K562 (cell line): ENCODE measurements around the gene GLP1R.

ENCODE experiments used
- FOXJ3 ChIP-seq: sonication (generic); formaldehyde crosslinking; IDR thresholded peaks from 2 replicates; pipeline ENCODE4 v1.4.0; 2020; ENCODE audit warnings: mild to moderate bottlenecking, missing genetic modification reagents
- GABPA ChIP-seq: fragments of 200-800 bp; sonication (Bioruptor generic); conservative IDR thresholded peaks from 2 replicates; pipeline ENCODE4 v1.6.1; 2016; ENCODE audit warnings: low read depth, missing genetic modification characterization, missing compliant biosample characterization
- MAFG ChIP-seq: fragments of 450-650 bp; conservative IDR thresholded peaks from 2 replicates; pipeline ENCODE4 v1.6.1; 2016; ENCODE audit warnings: missing genetic modification characterization, missing compliant biosample characterization
- TGIF2 ChIP-seq: sonication (generic); formaldehyde crosslinking; IDR thresholded peaks from 2 replicates; pipeline ENCODE4 v1.8.1; 2022; ENCODE audit warnings: mild to moderate bottlenecking, missing genetic modification reagents, moderate library complexity
- ZFPM2 ChIP-seq: fragments of 250-450 bp; sonication (Bioruptor Pico); IDR thresholded peaks from 2 replicates; pipeline ENCODE4 v1.5.1; 2022; ENCODE audit warnings: mild to moderate bottlenecking

DNA sequence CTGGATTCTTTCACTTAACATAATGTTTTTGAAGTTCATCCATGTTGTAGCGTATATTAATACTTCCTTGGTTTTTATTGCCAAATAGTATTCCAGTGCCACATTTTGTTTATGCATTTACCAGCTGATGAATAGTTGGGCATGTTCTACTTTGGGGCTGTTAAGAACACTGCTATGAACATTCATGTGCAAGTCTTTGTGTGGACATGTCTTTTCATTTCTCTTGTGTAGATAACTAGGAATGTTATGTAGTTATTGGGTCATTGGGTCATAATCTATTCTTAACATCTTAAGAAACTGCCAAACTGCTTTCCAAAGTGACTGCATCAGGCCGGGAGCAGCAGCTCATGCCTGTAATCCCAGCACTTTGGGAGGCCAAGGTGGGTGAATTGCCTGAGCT lies 43.8 kb upstream of the GLP1R start:
- TF ChIP-seq GABPA (tag), result no peak
- TF ChIP-seq TGIF2 (CRISPR knock-in tag), result no peak
- TF ChIP-seq FOXJ3 (CRISPR knock-in tag), result no peak
- no peak for TF ChIP-seq MAFG (tag)
- no peak for TF ChIP-seq ZFPM2
